Endothelial cell of umbilical vein (primary cell): ENCODE results near the gene CCDC15. TPM values are rescaled to one million over a fixed set of nuclear protein-coding genes. Genes with fewer than 3 reads are reported as not detected.

ENCODE experiments used
- BruUV-seq: library from RNA; stranded (reverse); fragments of 400-500 nt; replicated peaks from 2 replicates; lab custom pipeline; 2021; lab: Mats Ljungman, UMichigan
- CTCF ChIA-PET: fragments of 300-600, 350-600 bp; sonication (Branson Sonifier 250); formaldehyde crosslinking; loops from one replicate; lab custom pipeline; 2021; ENCODE audit warnings: antibody characterized with exemption, inconsistent platforms; lab: Charles Lee
- POLR2A ChIA-PET: fragments of 300-600, 350-600 bp; sonication (Branson Sonifier 250); formaldehyde crosslinking; loops from one replicate; lab custom pipeline; 2021; ENCODE audit warnings: antibody characterized with exemption, inconsistent platforms; lab: Charles Lee
- DNase-seq: peaks from one replicate; pipeline ENCODE4 v3.0.0-alpha.2; 2011; ENCODE audit warnings: low read depth, low spot score
- FAIRE-seq: peaks from 2 replicates; lab custom pipeline; 2011; peaks lifted over from hg19 to GRCh38; lab: Jason Lieb, UNC
- H2AFZ ChIP-seq: 2 replicates; pipeline ENCODE4 v1.6.0; 2012; ENCODE audit warnings: low read depth, low read length, control low read depth, inconsistent platforms
- H3K27ac ChIP-seq: 2 replicates; pipeline ENCODE4 v1.5.1; 2011; ENCODE audit warnings: low read depth, mild to moderate bottlenecking, control low read depth, low read length, moderate library complexity; ENCODE audit not compliant: insufficient read depth
- H3K27me3 ChIP-seq, 2 experiments: 2 replicates each; pipeline versions ENCODE4 v1.6.0 to v1.6.1; 2011; ENCODE audit warnings: low read length in 2 of 2, mixed read lengths in 1 of 2; ENCODE audit not compliant: control insufficient read depth in 2 of 2, insufficient read depth in 2 of 2
- H3K36me3 ChIP-seq, 2 experiments: 2 replicates in 1 of 2; 3 replicates in 1 of 2; pipeline ENCODE4 v1.5.1; 2011; ENCODE audit warnings: low read length in 2 of 2, mild to moderate bottlenecking in 1 of 2, moderate library complexity in 1 of 2; ENCODE audit not compliant: control insufficient read depth in 2 of 2, insufficient read depth in 2 of 2; ENCODE audit errors: extremely low read depth in 1 of 2
- H3K4me1 ChIP-seq: 3 replicates; pipeline ENCODE4 v1.5.1; 2011; ENCODE audit warnings: mild to moderate bottlenecking, low read length; ENCODE audit not compliant: control insufficient read depth, insufficient read depth; ENCODE audit errors: extremely low read depth
- H3K4me2 ChIP-seq: 2 replicates; pipeline ENCODE4 v1.6.1; 2011; ENCODE audit warnings: low read length, control low read depth, mixed read lengths; ENCODE audit not compliant: insufficient read depth
- H3K4me3 ChIP-seq, 3 experiments: fragments of 200-600 bp in 1 of 3; sonication (generic), shearing (Covaris generic) in 1 of 3; replicated peaks in 1 of 3; 2 replicates each; pipeline ENCODE4 v1.5.1; 2011 to 2016; ENCODE audit warnings: control low read depth in 3 of 3, low read length in 3 of 3, mild to moderate bottlenecking in 2 of 3, inconsistent platforms in 1 of 3, low read depth in 1 of 3, moderate library complexity in 1 of 3; ENCODE audit not compliant: insufficient read depth in 1 of 3
- H3K79me2 ChIP-seq: 2 replicates; pipeline ENCODE4 v1.6.0; 2012; ENCODE audit warnings: low read length, inconsistent platforms; ENCODE audit not compliant: control insufficient read depth, insufficient read depth
- H3K9ac ChIP-seq: replicated peaks from 2 replicates; pipeline ENCODE3; 2011; ENCODE audit warnings: low read length, control low read depth; ENCODE audit not compliant: insufficient read depth; ENCODE audit errors: extremely low read depth
- H3K9me1 ChIP-seq: replicated peaks from 3 replicates; pipeline ENCODE4 v1.6.0; 2011; ENCODE audit warnings: mild to moderate bottlenecking, low read length; ENCODE audit not compliant: control insufficient read depth, insufficient read depth; ENCODE audit errors: extremely low read depth
- H3K9me3 ChIP-seq: replicated peaks from 2 replicates; pipeline ENCODE4 v1.5.1; 2012; ENCODE audit warnings: low read length, inconsistent platforms; ENCODE audit not compliant: control insufficient read depth, insufficient read depth
- H4K20me1 ChIP-seq: replicated peaks from 2 replicates; pipeline ENCODE3; 2011; ENCODE audit warnings: mild to moderate bottlenecking, low read length; ENCODE audit not compliant: control insufficient read depth, insufficient read depth; ENCODE audit errors: extremely low read depth
- EZH2 ChIP-seq: IDR thresholded peaks from 2 replicates; pipeline ENCODE4 v1.6.1; 2012; ENCODE audit warnings: borderline replicate concordance, low read depth, mild to moderate bottlenecking, moderate library complexity, low read length, inconsistent platforms; ENCODE audit not compliant: severe bottlenecking
- FOS ChIP-seq: IDR thresholded peaks from 2 replicates; pipeline ENCODE4 v1.6.1; 2011; ENCODE audit warnings: mild to moderate bottlenecking, low read length, moderate library complexity, borderline replicate concordance; ENCODE audit not compliant: insufficient read depth
- GATA2 ChIP-seq: IDR thresholded peaks from 2 replicates; pipeline ENCODE4 v1.7.0; 2011; ENCODE audit warnings: low read depth, mild to moderate bottlenecking, moderate library complexity, mixed read lengths, low read length; ENCODE audit not compliant: insufficient read length, insufficient read depth
- JUN ChIP-seq: IDR thresholded peaks from 2 replicates; pipeline ENCODE4 v1.6.1; 2011; ENCODE audit warnings: borderline replicate concordance, low read depth; ENCODE audit not compliant: insufficient read length, insufficient read depth
- MAX ChIP-seq: IDR thresholded peaks from 2 replicates; pipeline ENCODE4 v1.6.1; 2011; ENCODE audit not compliant: insufficient read depth, insufficient read length
- MYC ChIP-seq: IDR thresholded peaks from one replicate; pipeline ENCODE4 v1.6.1; 2011; ENCODE audit warnings: mild to moderate bottlenecking, low read depth, low read length
- POLR2A ChIP-seq: IDR thresholded peaks from 2 replicates; pipeline ENCODE4 v1.6.1; 2012; ENCODE audit warnings: low read depth, mild to moderate bottlenecking, control low read depth, low read length
- POLR2AphosphoS5 ChIP-seq: IDR thresholded peaks from 2 replicates; pipeline ENCODE4 v1.6.1; 2012; ENCODE audit warnings: low read depth, mild to moderate bottlenecking, control low read depth, low read length, moderate library complexity; ENCODE audit not compliant: insufficient read depth
- dilution Hi-C: fragments of 300-500 bp; cut with MboI; formaldehyde crosslinking; loops from one replicate; pipeline ENCODE4 v1.15.0; 2019; ENCODE audit warnings: low sequenced_read_pairs; ENCODE audit not compliant: extremely low pct_ligation_motif_present
- intact Hi-C: fragments of 100-400 bp; cut with micrococcal nuclease; formaldehyde crosslinking; loops from one replicate; pipeline ENCODE4 v1.10.0; 2022
- polyA plus RNA-seq, 4 experiments: library from polyadenylated mRNA; depleted of rRNA in 3 of 4; stranded (reverse) in 3 of 4; unstranded in 1 of 4; fragments of >200 nt; gene quantifications; 2 replicates each; pipeline versions ENCODE4 v1.2.1 to v1.2.3, GENCODE V29; 2011 to 2012; ENCODE audit warnings: missing spikeins in 1 of 4
- total RNA-seq: library from RNA; stranded (reverse); gene quantifications from 2 replicates; pipeline ENCODE4 v1.2.3, GENCODE V29; 2021
- TF ChIP-seq, protein P1 (sequence below), 2 donors: IDR thresholded peaks; 1 replicate in 1 of 2; 2 replicates in 1 of 2; pipeline ENCODE4 v1.5.1; 2011; ENCODE audit warnings: low read length in 2 of 2, mild to moderate bottlenecking in 2 of 2, moderate library complexity in 2 of 2, control low read depth in 1 of 2, inconsistent platforms in 1 of 2, low read depth in 1 of 2; ENCODE audit not compliant: insufficient read depth in 1 of 2; ENCODE audit errors: extremely low read depth in 1 of 2

CCDC15 gene
- total and polyA plus RNA-seq, 2 donors (not counting 3 experiments of a cell fraction or from before 2014, with no cell fraction given), result 0.75 to 3.8 TPM

DNA sequence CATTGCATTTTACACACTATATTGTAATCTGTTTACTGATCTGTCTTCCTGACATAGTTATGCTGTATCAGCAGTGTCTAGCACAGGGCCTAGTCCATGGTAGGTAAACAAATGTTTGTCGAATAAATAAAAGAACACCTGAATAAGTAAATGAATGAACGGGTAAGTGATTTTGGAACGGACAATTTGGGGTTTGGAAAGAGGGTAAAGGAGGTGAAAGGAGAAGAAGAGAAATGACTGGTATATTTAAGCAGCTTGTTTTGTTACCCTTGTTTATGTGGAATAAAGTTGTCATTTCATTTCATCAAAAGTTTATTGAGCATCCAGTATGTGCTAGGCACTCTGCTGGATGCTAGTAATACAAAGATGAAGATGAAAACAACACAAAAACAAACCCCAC lies 35.1 kb upstream of the CCDC15 start, which contains the start of gene HEPN1:
Gene HEPN1, plus strand, starts transcription at position 301 of the 400 bp plus-strand sequence.
- no peak for TF ChIP-seq GATA2
- TF ChIP-seq JUN, result no peak
- no peak for TF ChIP-seq MAX
- TF ChIP-seq, protein P1, sequence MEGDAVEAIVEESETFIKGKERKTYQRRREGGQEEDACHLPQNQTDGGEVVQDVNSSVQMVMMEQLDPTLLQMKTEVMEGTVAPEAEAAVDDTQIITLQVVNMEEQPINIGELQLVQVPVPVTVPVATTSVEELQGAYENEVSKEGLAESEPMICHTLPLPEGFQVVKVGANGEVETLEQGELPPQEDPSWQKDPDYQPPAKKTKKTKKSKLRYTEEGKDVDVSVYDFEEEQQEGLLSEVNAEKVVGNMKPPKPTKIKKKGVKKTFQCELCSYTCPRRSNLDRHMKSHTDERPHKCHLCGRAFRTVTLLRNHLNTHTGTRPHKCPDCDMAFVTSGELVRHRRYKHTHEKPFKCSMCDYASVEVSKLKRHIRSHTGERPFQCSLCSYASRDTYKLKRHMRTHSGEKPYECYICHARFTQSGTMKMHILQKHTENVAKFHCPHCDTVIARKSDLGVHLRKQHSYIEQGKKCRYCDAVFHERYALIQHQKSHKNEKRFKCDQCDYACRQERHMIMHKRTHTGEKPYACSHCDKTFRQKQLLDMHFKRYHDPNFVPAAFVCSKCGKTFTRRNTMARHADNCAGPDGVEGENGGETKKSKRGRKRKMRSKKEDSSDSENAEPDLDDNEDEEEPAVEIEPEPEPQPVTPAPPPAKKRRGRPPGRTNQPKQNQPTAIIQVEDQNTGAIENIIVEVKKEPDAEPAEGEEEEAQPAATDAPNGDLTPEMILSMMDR (IDR thresholded peaks at IDR 0.05; ENCODE audit: extremely low read depth in 1 of 2, insufficient read depth in 1 of 2, low read depth in 1 of 2, low read length in 2 of 2), result no peak
- TF ChIP-seq EZH2, result no peak
- TF ChIP-seq POLR2A, result no peak
- TF ChIP-seq FOS, result no peak
- TF ChIP-seq POLR2AphosphoS5, result no peak
- TF ChIP-seq MYC, result no peak
- H3K27ac ChIP-seq, result no peak within 1 kb of the TSS
- BruUV-seq, result no TSS peak
- H3K9me3 ChIP-seq, result no peaks in the 10 kb centered on the region
- H3K9me1 ChIP-seq, result no peaks in the 10 kb centered on the region
- dilution Hi-C loops (no loop called here), intact Hi-C loops (no loop called here)
- no peaks in the 10 kb centered on the region for H3K79me2 ChIP-seq
- H2AFZ ChIP-seq, result no peak within 1 kb of the TSS
- FAIRE-seq, result no peak
- H3K36me3 ChIP-seq, result no peaks in the 10 kb centered on the region
- peaks cover 19% of the 10 kb centered on the region for H3K4me1 ChIP-seq
- H3K4me3 ChIP-seq, result no peak within 1 kb of the TSS
- H4K20me1 ChIP-seq, result no peaks in the 10 kb centered on the region
- H3K9ac ChIP-seq, result no peak within 1 kb of the TSS
- DNase-seq, result no peak
- no peaks in the 10 kb centered on the region for H3K27me3 ChIP-seq
- CTCF ChIA-PET, result interaction anchor here (3.3 kb wide), 1 partner anchor 20 kb away, joined by 38 read pairs; the partner anchor contains the start of gene ROBO4
- POLR2A ChIA-PET, result no interaction called here
- H3K4me2 ChIP-seq, result no peak within 1 kb of the TSS
